M059J (cell line): ENCODE data around the gene PREPL. TPM values are rescaled to one million over a fixed set of nuclear protein-coding genes. Genes with fewer than 3 reads are reported as not detected.

Source experiments
- total RNA-seq: library from RNA; depleted of rRNA; stranded (reverse); fragments of >200 nt; shearing (Covaris generic); gene quantifications from 2 replicates; pipeline ENCODE4 v1.2.3, GENCODE V29; 2014; rRNA removed

The PREPL gene
- total RNA-seq, 1 experiment from 2014 or later: 31.2 TPM

Other genes with a start within 250 kb of the PREPL start
- gene PPM1B, start 192.6 kb downstream of the PREPL start, total RNA-seq: 32.2 and 33.1 TPM in 2 replicates
- gene SLC3A1, start 86.0 kb downstream of the PREPL start, total RNA-seq: not detected in 2 replicates
- gene CAMKMT, start 453 bp upstream of the PREPL start, total RNA-seq: 3.4 and 6.2 TPM in 2 replicates